ENCODE data around the gene RUNX2. TPM values are rescaled to one million over a fixed set of nuclear protein-coding genes. Genes with fewer than 3 reads are reported as not detected.

Gene RUNX2
- total and polyA plus RNA-seq, 4 donors: 0.83 to 2.8 (median 2.0) TPM

GRCh38 chr6:45686841-45687569 lies 358.9 kb downstream of the RUNX2 start:
- no peak overlapping the region for H3K4me3 ChIP-seq (ENCODE audit: low read depth, low read length)
- no peaks in the 10 kb centered on the region for H3K9me3 ChIP-seq (ENCODE audit: control insufficient read depth, insufficient read depth, low read length)
- WGBS (ENCODE audit: insufficient coverage): 96% methylated on average over 5 of the region's 8 CpGs
- H3K27me3 ChIP-seq (ENCODE audit: control insufficient read depth, insufficient read depth, low read length): no peaks in the 10 kb centered on the region
- no peak for DNase-seq (ENCODE audit: low read depth in 4 of 6, low spot score in 6 of 6)
- H3K36me3 ChIP-seq (ENCODE audit: control insufficient read depth, insufficient read depth, low read length): no peaks in the 10 kb centered on the region
- H3K27ac ChIP-seq (ENCODE audit: low read depth, low read length): no peak overlapping the region
- H3K4me1 ChIP-seq (ENCODE audit: control insufficient read depth, insufficient read depth, low read length): no peaks in the 10 kb centered on the region

GRCh38 chr6:45687570-45687969 lies 359.4 kb downstream of the RUNX2 start:
- 89% methylated on average over 7 of the region's 9 CpGs for WGBS (ENCODE audit: insufficient coverage)
- Histone ChIP-seq H3K4me3 (ENCODE audit: low read depth, low read length) (no peak overlapping the region), H3K36me3 (ENCODE audit: control insufficient read depth, insufficient read depth, low read length) (no peaks in the 10 kb centered on the region), H3K27ac (ENCODE audit: low read depth, low read length) (no peak overlapping the region), H3K9me3 (ENCODE audit: control insufficient read depth, insufficient read depth, low read length) (no peaks in the 10 kb centered on the region), H3K27me3 (ENCODE audit: control insufficient read depth, insufficient read depth, low read length) (no peaks in the 10 kb centered on the region), H3K4me1 (ENCODE audit: control insufficient read depth, insufficient read depth, low read length) (no peaks in the 10 kb centered on the region)
- no peak for DNase-seq (ENCODE audit: low read depth in 4 of 6, low spot score in 6 of 6)

- H3K9me3 ChIP-seq (ENCODE audit: control insufficient read depth, insufficient read depth, low read length): no peaks in the 10 kb centered on the region
- no peaks in the 10 kb centered on the region for H3K4me1 ChIP-seq (ENCODE audit: control insufficient read depth, insufficient read depth, low read length)
- no peaks in the 10 kb centered on the region for H3K27me3 ChIP-seq (ENCODE audit: control insufficient read depth, insufficient read depth, low read length)
- 100% methylated on average over 1 of the region's 1 CpG for WGBS (ENCODE audit: insufficient coverage)
- H3K4me3 ChIP-seq (ENCODE audit: low read depth, low read length): no peak overlapping the region
- H3K27ac ChIP-seq (ENCODE audit: low read depth, low read length): no peak overlapping the region
- no peaks in the 10 kb centered on the region for H3K36me3 ChIP-seq (ENCODE audit: control insufficient read depth, insufficient read depth, low read length)
- no peak for DNase-seq (ENCODE audit: low read depth in 4 of 6, low spot score in 6 of 6)
Observed at GRCh38 chr6:45688180-45688579, 360.1 kb downstream of the RUNX2 start.

GRCh38 chr6:45689926-45690615 lies 361.9 kb downstream of the RUNX2 start:
- H3K36me3 ChIP-seq (ENCODE audit: control insufficient read depth, insufficient read depth, low read length): no peaks in the 10 kb centered on the region
- DNase-seq (ENCODE audit: low read depth in 4 of 6, low spot score in 6 of 6): no peak
- whole genome bisulfite sequencing (ENCODE audit: insufficient coverage): 100% methylated on average over 2 of the region's 2 CpGs
- H3K27ac ChIP-seq (ENCODE audit: low read depth, low read length): no peak overlapping the region
- no peaks in the 10 kb centered on the region for H3K9me3 ChIP-seq (ENCODE audit: control insufficient read depth, insufficient read depth, low read length)
- H3K4me1 ChIP-seq (ENCODE audit: control insufficient read depth, insufficient read depth, low read length): no peaks in the 10 kb centered on the region
- H3K27me3 ChIP-seq (ENCODE audit: control insufficient read depth, insufficient read depth, low read length): no peaks in the 10 kb centered on the region
- no peak overlapping the region for H3K4me3 ChIP-seq (ENCODE audit: low read depth, low read length)

GRCh38 chr6:45690846-45691245 lies 362.7 kb downstream of the RUNX2 start:
- 90% methylated on average over 1 of the region's 1 CpG for WGBS (ENCODE audit: insufficient coverage)
- no peaks in the 10 kb centered on the region for H3K36me3 ChIP-seq (ENCODE audit: control insufficient read depth, insufficient read depth, low read length)
- H3K27ac ChIP-seq (ENCODE audit: low read depth, low read length): no peak overlapping the region
- no peaks in the 10 kb centered on the region for H3K9me3 ChIP-seq (ENCODE audit: control insufficient read depth, insufficient read depth, low read length)
- no peaks in the 10 kb centered on the region for H3K4me1 ChIP-seq (ENCODE audit: control insufficient read depth, insufficient read depth, low read length)
- H3K27me3 ChIP-seq (ENCODE audit: control insufficient read depth, insufficient read depth, low read length): no peaks in the 10 kb centered on the region
- H3K4me3 ChIP-seq (ENCODE audit: low read depth, low read length): no peak overlapping the region
- DNase-seq (ENCODE audit: low read depth in 4 of 6, low spot score in 6 of 6): no peak

GRCh38 chr6:45691426-45691825 lies 363.3 kb downstream of the RUNX2 start:
- Histone ChIP-seq H3K27me3 (ENCODE audit: control insufficient read depth, insufficient read depth, low read length) (no peaks in the 10 kb centered on the region), H3K9me3 (ENCODE audit: control insufficient read depth, insufficient read depth, low read length) (no peaks in the 10 kb centered on the region), H3K4me1 (ENCODE audit: control insufficient read depth, insufficient read depth, low read length) (no peaks in the 10 kb centered on the region), H3K36me3 (ENCODE audit: control insufficient read depth, insufficient read depth, low read length) (no peaks in the 10 kb centered on the region), H3K4me3 (ENCODE audit: low read depth, low read length) (no peak overlapping the region), H3K27ac (ENCODE audit: low read depth, low read length) (no peak overlapping the region)
- WGBS (ENCODE audit: insufficient coverage): no CpG with 5 or more reads among the region's 2 CpGs
- no peak for DNase-seq (ENCODE audit: low read depth in 4 of 6, low spot score in 6 of 6)

GRCh38 chr6:45692021-45692420 lies 363.9 kb downstream of the RUNX2 start:
- H3K4me1 ChIP-seq (ENCODE audit: control insufficient read depth, insufficient read depth, low read length): no peaks in the 10 kb centered on the region
- no CpG with 5 or more reads among the region's 3 CpGs for WGBS (ENCODE audit: insufficient coverage)

GRCh38 chr6:45696738-45697137 lies 368.6 kb downstream of the RUNX2 start:
- no peak for DNase-seq (ENCODE audit: low read depth in 4 of 6, low spot score in 6 of 6)
- Histone ChIP-seq H3K27me3 (ENCODE audit: control insufficient read depth, insufficient read depth, low read length) (no peaks in the 10 kb centered on the region), H3K9me3 (ENCODE audit: control insufficient read depth, insufficient read depth, low read length) (no peaks in the 10 kb centered on the region), H3K27ac (ENCODE audit: low read depth, low read length) (no peak overlapping the region), H3K36me3 (ENCODE audit: control insufficient read depth, insufficient read depth, low read length) (no peaks in the 10 kb centered on the region), H3K4me3 (ENCODE audit: low read depth, low read length) (no peak overlapping the region), H3K4me1 (ENCODE audit: control insufficient read depth, insufficient read depth, low read length) (no peaks in the 10 kb centered on the region)
- 89% methylated on average over 1 of the region's 1 CpG for WGBS (ENCODE audit: insufficient coverage)

More at GRCh38 chr6:45692021-45692420, 363.9 kb downstream of the RUNX2 start:
- no peaks in the 10 kb centered on the region for H3K36me3 ChIP-seq (ENCODE audit: control insufficient read depth, insufficient read depth, low read length)
- no peaks in the 10 kb centered on the region for H3K27me3 ChIP-seq (ENCODE audit: control insufficient read depth, insufficient read depth, low read length)
- H3K27ac ChIP-seq (ENCODE audit: low read depth, low read length): no peak overlapping the region
- DNase-seq (ENCODE audit: low read depth in 4 of 6, low spot score in 6 of 6): no peak
- no peaks in the 10 kb centered on the region for H3K9me3 ChIP-seq (ENCODE audit: control insufficient read depth, insufficient read depth, low read length)
- H3K4me3 ChIP-seq (ENCODE audit: low read depth, low read length): no peak overlapping the region

- 76% methylated on average over 4 of the region's 6 CpGs for WGBS (ENCODE audit: insufficient coverage)
- H3K4me1 ChIP-seq (ENCODE audit: control insufficient read depth, insufficient read depth, low read length): no peaks in the 10 kb centered on the region
- no peak for DNase-seq (ENCODE audit: low read depth in 4 of 6, low spot score in 6 of 6)
- H3K36me3 ChIP-seq (ENCODE audit: control insufficient read depth, insufficient read depth, low read length): no peaks in the 10 kb centered on the region
- H3K9me3 ChIP-seq (ENCODE audit: control insufficient read depth, insufficient read depth, low read length): no peaks in the 10 kb centered on the region
- H3K27me3 ChIP-seq (ENCODE audit: control insufficient read depth, insufficient read depth, low read length): no peaks in the 10 kb centered on the region
- H3K27ac ChIP-seq (ENCODE audit: low read depth, low read length): no peak overlapping the region
- no peak overlapping the region for H3K4me3 ChIP-seq (ENCODE audit: low read depth, low read length)
Observed at GRCh38 chr6:45697605-45698004, 369.5 kb downstream of the RUNX2 start.

GRCh38 chr6:45698046-45698445 lies 369.9 kb downstream of the RUNX2 start:
- no CpG with 5 or more reads among the region's 2 CpGs for WGBS (ENCODE audit: insufficient coverage)
- no peak for DNase-seq (ENCODE audit: low read depth in 4 of 6, low spot score in 6 of 6)
- Histone ChIP-seq H3K9me3 (ENCODE audit: control insufficient read depth, insufficient read depth, low read length) (no peaks in the 10 kb centered on the region), H3K36me3 (ENCODE audit: control insufficient read depth, insufficient read depth, low read length) (no peaks in the 10 kb centered on the region), H3K4me1 (ENCODE audit: control insufficient read depth, insufficient read depth, low read length) (no peaks in the 10 kb centered on the region), H3K4me3 (ENCODE audit: low read depth, low read length) (no peak overlapping the region), H3K27ac (ENCODE audit: low read depth, low read length) (no peak overlapping the region), H3K27me3 (ENCODE audit: control insufficient read depth, insufficient read depth, low read length) (no peaks in the 10 kb centered on the region)
